ENCODE results near the gene VPS26B.
"Not testable (repeated sequence)": the region's sequence is repeated elsewhere in the genome, so short reads cannot be mapped to it uniquely, and the experiment has no call there.

VPS26B gene

GRCh38 chr11:134260983-134261382 lies 36.5 kb downstream of the VPS26B start:
- DNase-seq, result no peak

- DNase-seq, result no peak
Observed at GRCh38 chr11:134261626-134262488, 37.4 kb downstream of the VPS26B start.

- no peak for DNase-seq
Observed at GRCh38 chr11:134264966-134265764, 40.7 kb downstream of the VPS26B start.

GRCh38 chr11:134266440-134266839 lies 42.0 kb downstream of the VPS26B start:
- no peak for DNase-seq

GRCh38 chr11:134266841-134267251 lies 42.4 kb downstream of the VPS26B start:
- DNase-seq, result no peak

- no peak for DNase-seq
Observed at GRCh38 chr11:134267461-134267860, 43.0 kb downstream of the VPS26B start.

- DNase-seq, result no peak
Observed at GRCh38 chr11:134267966-134268365, 43.5 kb downstream of the VPS26B start.

GRCh38 chr11:134270250-134270714 lies 45.8 kb downstream of the VPS26B start:
- DNase-seq, result no peak

- no peak for DNase-seq
Observed at GRCh38 chr11:134271978-134272377, 47.5 kb downstream of the VPS26B start.

- DNase-seq, result no peak
Observed at GRCh38 chr11:134272381-134273316, 48.2 kb downstream of the VPS26B start.

GRCh38 chr11:134273317-134273712 lies 48.8 kb downstream of the VPS26B start:
- DNase-seq, result no peak

GRCh38 chr11:134275188-134275533 lies 50.7 kb downstream of the VPS26B start:
- DNase-seq, result no peak

- peak; percentile 11 for DNase-seq
Observed at GRCh38 chr11:134275534-134276395, 51.3 kb downstream of the VPS26B start, which contains the start of gene GLB1L3. Gene GLB1L3 (plus strand): TSS chr11:134276379. CDS start chr11:134276741, 362 bp downstream.

GRCh38 chr11:134276396-134277182 lies 52.1 kb downstream of the VPS26B start:
- no peak for DNase-seq

GRCh38 chr11:134277183-134278001 lies 52.9 kb downstream of the VPS26B start:
- no peak for DNase-seq

GRCh38 chr11:134278356-134278755 lies 53.9 kb downstream of the VPS26B start:
- no peak for DNase-seq

- DNase-seq, result not testable (repeated sequence)
Observed at GRCh38 chr11:134281635-134282034, 57.2 kb downstream of the VPS26B start.

- DNase-seq, result no peak
Observed at GRCh38 chr11:134282121-134283045, 57.9 kb downstream of the VPS26B start.

Measured in NCI-H1694 treated with DMSO at 0.1 percent for 48 hours (cell line).